GM06990 (cell line): Measurements from ENCODE around the gene SAMD10.

ENCODE experiments used
- DNase-seq: peaks from one replicate; pipeline ENCODE4 v3.0.0-alpha.2; 2011; ENCODE audit not compliant: insufficient read length; ENCODE audit errors: extremely low read depth
- H3K27me3 ChIP-seq: replicated peaks from 2 replicates; pipeline ENCODE4 v1.6.0; 2011; ENCODE audit warnings: low read length; ENCODE audit not compliant: control insufficient read depth, insufficient read depth
- H3K36me3 ChIP-seq: 2 replicates; pipeline ENCODE4 v1.5.1; 2011; ENCODE audit warnings: low read length; ENCODE audit not compliant: control insufficient read depth, insufficient read depth
- H3K4me3 ChIP-seq: replicated peaks from 2 replicates; pipeline ENCODE4 v1.5.1; 2011; ENCODE audit warnings: low read depth, mild to moderate bottlenecking, control low read depth, low read length
- TF ChIP-seq, protein P1 (sequence below): IDR thresholded peaks from 2 replicates; pipeline ENCODE4 v1.5.1; 2011; ENCODE audit warnings: low read length, control low read depth, mild to moderate bottlenecking, inconsistent platforms; ENCODE audit not compliant: insufficient read depth, poor library complexity, severe bottlenecking

The SAMD10 gene

DNA sequence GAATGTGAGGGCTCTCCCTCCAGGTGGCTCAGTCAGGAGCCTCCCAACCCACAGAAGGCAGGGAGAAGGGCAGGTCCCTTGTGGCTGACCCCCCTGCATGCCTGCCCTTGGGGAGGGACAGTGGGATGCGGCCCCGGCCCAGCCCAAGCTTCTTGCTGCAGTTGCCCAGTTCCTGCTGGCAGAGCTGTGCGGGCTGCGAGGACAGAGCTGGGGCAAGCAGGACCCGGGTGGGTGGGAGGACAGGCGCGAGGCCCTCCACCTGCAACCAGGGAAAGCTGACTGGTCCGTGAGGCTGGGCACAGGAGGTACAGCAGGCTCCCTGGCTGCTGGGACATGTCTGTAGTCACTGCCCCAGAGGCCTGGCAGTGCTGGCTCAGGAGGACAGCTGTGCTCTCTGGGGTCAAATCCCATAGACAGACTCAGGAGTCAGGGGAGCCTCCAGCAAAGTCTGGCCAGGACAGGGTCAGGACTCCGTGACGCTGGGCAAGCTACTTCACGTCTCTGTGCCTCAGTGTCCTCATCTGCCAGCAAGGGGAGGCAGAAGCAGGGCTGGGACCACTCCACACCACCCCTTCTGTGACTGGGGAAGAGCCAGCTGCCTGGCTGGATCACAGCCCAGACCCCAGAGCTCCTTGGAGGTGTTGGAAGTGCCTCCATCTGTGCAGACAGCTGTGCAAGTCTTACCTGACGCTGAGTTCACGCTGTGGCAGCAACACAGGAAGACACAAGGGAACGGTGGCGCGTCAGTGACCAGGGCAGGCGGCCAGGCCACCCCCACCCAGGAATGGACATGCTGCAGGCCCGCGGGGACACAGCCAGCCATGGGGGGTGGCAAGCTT is 36.3 kb downstream of the SAMD10 start:
- no peak overlapping the region for H3K4me3 ChIP-seq
- H3K36me3 ChIP-seq = peaks cover 40% of the 10 kb centered on the region
- TF ChIP-seq, protein P1, sequence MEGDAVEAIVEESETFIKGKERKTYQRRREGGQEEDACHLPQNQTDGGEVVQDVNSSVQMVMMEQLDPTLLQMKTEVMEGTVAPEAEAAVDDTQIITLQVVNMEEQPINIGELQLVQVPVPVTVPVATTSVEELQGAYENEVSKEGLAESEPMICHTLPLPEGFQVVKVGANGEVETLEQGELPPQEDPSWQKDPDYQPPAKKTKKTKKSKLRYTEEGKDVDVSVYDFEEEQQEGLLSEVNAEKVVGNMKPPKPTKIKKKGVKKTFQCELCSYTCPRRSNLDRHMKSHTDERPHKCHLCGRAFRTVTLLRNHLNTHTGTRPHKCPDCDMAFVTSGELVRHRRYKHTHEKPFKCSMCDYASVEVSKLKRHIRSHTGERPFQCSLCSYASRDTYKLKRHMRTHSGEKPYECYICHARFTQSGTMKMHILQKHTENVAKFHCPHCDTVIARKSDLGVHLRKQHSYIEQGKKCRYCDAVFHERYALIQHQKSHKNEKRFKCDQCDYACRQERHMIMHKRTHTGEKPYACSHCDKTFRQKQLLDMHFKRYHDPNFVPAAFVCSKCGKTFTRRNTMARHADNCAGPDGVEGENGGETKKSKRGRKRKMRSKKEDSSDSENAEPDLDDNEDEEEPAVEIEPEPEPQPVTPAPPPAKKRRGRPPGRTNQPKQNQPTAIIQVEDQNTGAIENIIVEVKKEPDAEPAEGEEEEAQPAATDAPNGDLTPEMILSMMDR = no peak
- peak; percentile 20 for DNase-seq
- H3K27me3 ChIP-seq = no peaks in the 10 kb centered on the region

DNA sequence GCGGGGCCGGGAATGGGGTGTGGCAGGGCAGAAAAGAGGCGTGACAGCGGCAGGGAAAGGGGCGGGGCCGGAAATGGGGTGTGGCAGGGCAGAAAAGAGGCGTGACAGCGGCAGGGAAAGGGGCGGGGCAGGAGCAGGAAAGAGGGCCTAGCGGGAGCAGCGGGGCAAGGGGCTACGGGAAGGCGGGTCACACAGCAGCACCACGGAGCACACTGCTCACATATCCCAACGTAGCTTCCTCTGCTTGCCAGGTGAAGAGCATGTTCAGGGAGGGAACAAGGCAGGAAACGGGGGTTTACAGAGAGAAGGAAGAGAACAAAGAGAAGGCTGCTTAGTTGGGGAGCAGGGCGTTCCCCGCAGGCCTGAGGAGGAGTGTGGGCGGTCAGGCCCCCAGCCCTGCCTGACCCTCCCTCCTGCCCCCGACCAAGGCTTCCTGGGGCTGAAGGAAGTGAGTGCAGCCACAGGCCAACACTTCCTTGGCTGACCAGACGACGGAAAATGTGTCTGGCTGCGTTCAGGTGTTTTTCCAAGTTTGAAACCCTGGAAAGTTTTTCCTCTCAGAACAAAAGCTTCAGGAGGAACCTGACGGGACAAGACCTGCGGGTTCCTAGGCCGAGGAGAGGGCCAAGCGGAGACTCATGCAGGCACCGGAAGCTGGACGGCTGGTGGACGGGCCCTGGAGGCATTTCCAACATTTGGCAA is 37.0 kb downstream of the SAMD10 start:
- no peaks in the 10 kb centered on the region for H3K27me3 ChIP-seq
- TF ChIP-seq, protein P1 = no peak
- no peak overlapping the region for H3K4me3 ChIP-seq
- peaks cover 40% of the 10 kb centered on the region for H3K36me3 ChIP-seq
- DNase-seq = peak; percentile 57

DNA sequence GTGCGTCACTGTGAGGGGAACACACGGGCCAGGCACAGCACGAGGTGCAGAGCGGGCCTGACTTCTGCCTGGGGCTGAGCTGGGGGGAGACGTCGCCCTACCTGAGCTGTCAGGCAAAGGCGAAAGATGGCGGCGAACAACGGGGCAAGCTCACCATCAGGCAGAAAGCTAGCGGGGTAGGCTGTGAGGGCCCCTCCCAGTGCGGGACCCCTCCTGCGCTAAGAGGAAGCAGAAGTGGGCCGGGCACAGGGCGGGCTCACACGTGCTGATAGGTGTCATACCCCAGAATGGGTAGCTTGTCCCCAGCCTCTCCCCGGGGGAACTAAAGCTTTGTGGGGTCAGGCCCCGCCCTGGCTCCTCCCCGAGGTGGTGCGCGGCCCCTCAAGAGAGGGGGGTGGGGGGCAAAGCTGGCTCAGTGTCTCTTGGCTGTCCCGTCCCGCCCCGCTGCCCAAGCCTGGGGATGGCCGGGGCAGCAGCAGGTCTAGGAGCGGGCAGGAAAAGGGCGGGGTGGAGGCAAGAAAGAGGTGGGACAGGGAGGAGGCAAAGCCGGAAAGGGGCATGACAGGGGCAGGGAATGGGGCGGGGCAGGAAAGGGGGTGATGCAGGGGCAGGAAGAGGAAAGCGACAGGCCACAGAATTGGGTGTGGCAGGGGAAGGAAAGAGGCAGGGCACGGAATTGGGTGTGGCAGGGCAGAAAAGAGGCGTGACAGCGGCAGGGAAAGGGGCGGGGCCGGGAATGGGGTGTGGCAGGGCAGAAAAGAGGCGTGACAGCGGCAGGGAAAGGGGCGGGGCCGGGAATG is 38.0 kb downstream of the SAMD10 start:
- Histone ChIP-seq H3K36me3 (peaks cover 40% of the 10 kb centered on the region), H3K27me3 (no peaks in the 10 kb centered on the region), H3K4me3 (no peak overlapping the region)
- peak; percentile 74 for DNase-seq
- TF ChIP-seq, protein P1 = no peak

GRCh38 chr20:63940472-63941266 is 38.8 kb downstream of the SAMD10 start:
- TF ChIP-seq, protein P1 = no peak
- no peak overlapping the region for H3K4me3 ChIP-seq

GRCh38 chr20:63940071-63940471 is 39.4 kb downstream of the SAMD10 start:
- peaks cover 38% of the 10 kb centered on the region for H3K36me3 ChIP-seq
- DNase-seq = peak; percentile 18
- no peak overlapping the region for H3K4me3 ChIP-seq
- no peaks in the 10 kb centered on the region for H3K27me3 ChIP-seq
- TF ChIP-seq, protein P1 = no peak

More at GRCh38 chr20:63940472-63941266, 38.8 kb downstream of the SAMD10 start:
- Histone ChIP-seq H3K27me3 (no peaks in the 10 kb centered on the region), H3K36me3 (peaks cover 39% of the 10 kb centered on the region)
- DNase-seq = peak; percentile 30
